Measurements from ENCODE around the gene CLEC12A.
"Not testable (repeated sequence)": the region's sequence is repeated elsewhere in the genome, so short reads cannot be mapped to it uniquely, and the experiment has no call there.

Gene CLEC12A

DNA sequence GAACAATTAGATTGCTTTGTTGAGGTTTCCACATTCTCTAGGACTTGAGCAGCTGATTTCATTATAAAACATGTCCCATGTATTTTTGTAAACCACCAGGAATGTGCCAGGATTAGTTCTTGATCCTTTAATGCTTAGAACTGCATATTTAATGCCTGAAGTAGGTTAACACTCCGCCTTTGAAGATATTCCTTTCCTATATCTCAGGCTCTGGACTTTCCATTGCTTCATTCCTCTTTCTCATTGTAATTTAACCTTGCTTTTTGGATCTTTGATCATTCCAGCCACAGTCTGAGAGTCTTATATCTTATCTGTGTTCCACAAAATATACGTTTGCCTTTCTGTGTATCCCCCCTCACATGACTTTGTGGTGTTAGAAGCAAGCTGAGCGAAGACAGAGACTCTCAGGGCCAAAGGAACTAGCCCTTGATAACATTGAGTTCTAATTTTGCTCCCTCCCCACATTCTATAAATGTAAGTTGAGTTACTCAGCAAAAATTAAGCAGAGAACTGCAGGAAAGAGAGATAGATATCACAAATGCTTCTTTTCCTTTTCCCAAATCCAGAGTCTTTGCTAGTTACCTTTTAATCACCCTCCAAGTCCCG, 30.1 kb downstream of the CLEC12A start:
- H3K36me3 Mint-ChIP-seq: no peaks in the 10 kb centered on the region
- no peaks in the 10 kb centered on the region for H3K4me1 Mint-ChIP-seq
- H3K27ac Mint-ChIP-seq: no peak overlapping the region
- H3K9me3 Mint-ChIP-seq: no peaks in the 10 kb centered on the region
- H3K4me3 Mint-ChIP-seq: no peak overlapping the region
- ATAC-seq (no peak), DNase-seq (ENCODE audit: low spot score in 2 of 2) (no peak)

DNA sequence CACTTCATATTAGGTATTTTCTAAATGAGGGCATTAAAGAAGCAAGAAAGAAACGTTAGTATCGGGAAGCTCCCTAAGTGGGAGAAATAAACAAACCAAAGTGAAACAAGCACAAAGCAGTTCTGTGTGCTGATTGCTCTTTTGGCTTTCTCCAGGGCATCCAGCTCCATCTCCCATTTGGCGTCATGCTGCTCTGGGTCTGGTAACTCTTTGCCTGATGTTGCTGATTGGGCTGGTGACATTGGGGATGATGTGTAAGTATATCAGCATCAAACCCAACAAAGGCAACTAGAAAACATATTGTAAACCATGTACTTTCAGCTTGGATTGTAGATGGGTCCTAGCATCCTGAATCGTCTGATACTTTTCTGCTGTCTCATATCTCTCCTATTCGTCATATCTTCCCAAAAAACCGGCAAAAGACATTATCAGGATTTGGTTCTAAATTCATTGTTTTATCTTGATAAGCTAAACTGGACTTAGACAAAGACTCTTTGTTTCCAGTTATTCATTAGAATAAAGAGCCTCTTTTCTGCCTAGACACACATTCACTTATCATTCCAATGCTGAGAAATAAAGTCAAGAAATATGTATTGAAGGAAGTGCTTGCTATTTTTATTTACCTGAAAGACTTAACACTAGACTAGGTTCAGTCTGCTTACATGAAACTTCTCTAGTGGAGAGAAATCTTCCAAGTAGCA, 41.6 kb downstream of the CLEC12A start:
- Mint-ChIP-seq H3K27ac (no peak overlapping the region), H3K36me3 (no peaks in the 10 kb centered on the region), H3K9me3 (no peaks in the 10 kb centered on the region), H3K4me3 (no peak overlapping the region), H3K4me1 (peaks cover 6% of the 10 kb centered on the region)
- no peak for DNase-seq (ENCODE audit: low spot score in 2 of 2)
- ATAC-seq: no peak

DNA sequence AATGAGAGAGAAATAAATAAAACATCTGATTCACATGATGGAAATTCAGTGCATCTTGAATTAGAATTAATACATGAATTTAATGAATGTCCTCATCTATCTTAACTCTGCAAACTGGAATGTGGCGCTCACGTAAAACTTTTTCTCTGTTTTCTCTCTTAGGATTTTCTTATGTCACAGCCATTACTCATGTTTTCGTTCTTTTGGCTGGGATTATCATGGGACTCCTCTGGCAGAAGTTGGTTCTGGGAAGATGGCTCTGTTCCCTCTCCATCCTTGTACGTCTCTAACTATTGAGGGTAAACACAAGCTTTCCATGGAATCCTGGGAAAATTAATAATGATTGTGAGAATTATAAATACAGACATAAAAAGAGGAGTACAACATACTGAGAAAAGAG, 44.2 kb downstream of the CLEC12A start:
- no peaks in the 10 kb centered on the region for H3K9me3 Mint-ChIP-seq
- ATAC-seq: no peak
- no peak overlapping the region for H3K27ac Mint-ChIP-seq
- no peaks in the 10 kb centered on the region for H3K4me1 Mint-ChIP-seq
- DNase-seq (ENCODE audit: low spot score in 2 of 2): no peak
- no peaks in the 10 kb centered on the region for H3K36me3 Mint-ChIP-seq
- no peak overlapping the region for H3K4me3 Mint-ChIP-seq

DNA sequence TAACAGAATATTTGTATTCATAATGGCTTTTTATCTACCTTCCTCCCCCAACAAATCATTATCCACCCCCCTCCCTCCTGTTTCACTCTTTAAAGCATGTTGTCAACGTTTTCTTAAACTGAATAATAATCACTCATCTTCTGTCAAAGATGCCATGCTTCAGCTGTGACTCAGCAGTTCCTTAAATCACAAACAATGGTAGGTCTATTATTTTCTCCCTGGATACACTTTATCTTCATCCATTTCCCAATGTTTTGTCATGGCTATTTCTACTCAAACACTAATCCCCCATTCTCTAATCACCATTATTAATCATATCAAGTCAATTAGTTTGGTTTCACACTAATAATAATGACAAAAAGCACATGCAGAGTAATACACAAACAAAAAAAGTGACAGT, 45.7 kb downstream of the CLEC12A start:
- H3K27ac Mint-ChIP-seq: no peak overlapping the region
- H3K4me1 Mint-ChIP-seq: no peaks in the 10 kb centered on the region
- H3K9me3 Mint-ChIP-seq: no peaks in the 10 kb centered on the region
- DNase-seq (ENCODE audit: low spot score in 2 of 2) (no peak), ATAC-seq (no peak)
- no peak overlapping the region for H3K4me3 Mint-ChIP-seq
- H3K36me3 Mint-ChIP-seq: no peaks in the 10 kb centered on the region

DNA sequence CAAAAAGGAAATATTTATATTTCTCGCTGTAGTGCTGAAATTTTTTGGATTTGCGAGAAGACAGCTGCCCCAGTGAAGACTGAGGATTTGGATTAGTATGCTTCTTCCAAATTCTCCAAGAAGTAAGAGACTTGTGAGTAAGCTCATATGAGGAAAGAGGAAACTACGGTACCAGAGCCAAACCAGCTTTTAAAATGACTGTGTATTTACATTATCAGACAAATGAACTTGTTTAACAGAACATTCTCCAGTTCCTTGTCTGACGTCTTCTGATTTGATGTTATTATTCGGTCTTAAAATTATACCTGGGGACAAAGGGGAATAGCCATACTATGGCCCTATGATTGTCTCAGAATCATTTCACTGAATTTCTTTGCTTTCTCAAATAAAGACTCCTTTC, 47.2 kb downstream of the CLEC12A start:
- Mint-ChIP-seq H3K4me1 (no peaks in the 10 kb centered on the region), H3K9me3 (no peaks in the 10 kb centered on the region), H3K4me3 (no peak overlapping the region), H3K36me3 (no peaks in the 10 kb centered on the region), H3K27ac (no peak overlapping the region)
- no peak for ATAC-seq
- no peak for DNase-seq (ENCODE audit: low spot score in 2 of 2)

DNA sequence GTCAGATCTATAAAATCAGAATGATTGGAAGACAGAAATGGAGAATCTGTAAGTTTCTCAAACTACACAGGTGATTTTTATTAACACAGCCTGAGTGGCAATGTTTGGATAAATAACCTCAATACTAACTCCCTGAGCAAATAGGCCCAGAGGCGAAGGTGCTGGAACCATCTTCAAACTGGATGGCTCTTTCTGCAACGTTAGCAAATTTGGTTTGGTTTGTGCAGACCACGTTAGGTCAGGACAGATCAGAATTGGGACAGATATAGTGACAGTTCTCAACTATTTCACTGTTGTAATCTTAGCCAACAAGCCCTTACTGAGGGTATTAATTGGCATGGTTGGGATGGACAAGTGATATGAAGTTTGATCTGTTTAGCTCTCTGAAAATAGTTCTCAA, 50.1 kb downstream of the CLEC12A start:
- DNase-seq (ENCODE audit: low spot score in 2 of 2) (no peak), ATAC-seq (no peak)
- no peak overlapping the region for H3K4me3 Mint-ChIP-seq
- H3K27ac Mint-ChIP-seq: no peak overlapping the region
- H3K9me3 Mint-ChIP-seq: no peaks in the 10 kb centered on the region
- no peaks in the 10 kb centered on the region for H3K36me3 Mint-ChIP-seq
- H3K4me1 Mint-ChIP-seq: no peaks in the 10 kb centered on the region

DNA sequence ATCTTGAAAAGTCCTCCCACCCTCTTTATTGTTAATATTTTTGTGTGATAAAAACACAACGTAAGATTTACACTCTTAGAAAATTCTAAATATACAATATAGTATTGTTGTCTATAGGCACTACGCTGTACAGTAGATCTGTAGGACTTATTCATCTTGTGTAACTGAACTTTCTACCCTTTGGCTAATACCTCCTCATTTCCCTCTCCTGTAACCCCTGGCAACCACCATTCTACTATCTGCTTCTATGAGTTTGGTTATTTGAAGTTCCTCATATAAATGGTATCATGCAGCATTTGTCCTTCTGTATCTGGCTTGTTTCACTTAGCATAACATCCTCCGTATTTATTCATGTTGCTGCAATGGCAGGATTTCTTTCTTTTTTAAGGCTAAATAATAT, 54.0 kb downstream of the CLEC12A start:
- DNase-seq (ENCODE audit: low spot score in 2 of 2) (no peak), ATAC-seq (no peak)
- Mint-ChIP-seq H3K27ac (no peak overlapping the region), H3K36me3 (no peaks in the 10 kb centered on the region), H3K4me1 (no peaks in the 10 kb centered on the region), H3K9me3 (no peaks in the 10 kb centered on the region), H3K4me3 (no peak overlapping the region)

DNA sequence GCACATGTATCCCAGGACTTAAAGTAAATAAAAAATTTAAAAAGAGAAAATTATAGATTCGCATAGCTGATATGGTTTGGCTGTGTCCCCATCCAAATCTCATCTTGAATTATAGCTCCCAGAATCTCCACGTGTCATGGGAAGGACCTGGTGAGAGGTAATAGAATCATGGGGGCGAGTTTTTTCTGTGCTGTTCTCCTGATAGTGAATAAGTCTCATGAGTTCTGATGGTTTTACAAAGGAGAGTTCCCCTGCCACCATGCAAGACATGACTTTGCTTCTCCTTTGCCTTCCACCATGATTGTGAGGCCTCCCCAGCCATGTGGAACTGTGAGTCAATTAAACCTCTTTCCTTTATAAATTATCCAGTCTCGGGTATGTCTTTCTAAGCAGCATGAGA, 55.5 kb downstream of the CLEC12A start:
- H3K27ac Mint-ChIP-seq; ATAC-seq; H3K9me3 Mint-ChIP-seq; H3K4me1 Mint-ChIP-seq; H3K36me3 Mint-ChIP-seq; DNase-seq (ENCODE audit: low spot score in 2 of 2); H3K4me3 Mint-ChIP-seq: not testable (repeated sequence)

DNA sequence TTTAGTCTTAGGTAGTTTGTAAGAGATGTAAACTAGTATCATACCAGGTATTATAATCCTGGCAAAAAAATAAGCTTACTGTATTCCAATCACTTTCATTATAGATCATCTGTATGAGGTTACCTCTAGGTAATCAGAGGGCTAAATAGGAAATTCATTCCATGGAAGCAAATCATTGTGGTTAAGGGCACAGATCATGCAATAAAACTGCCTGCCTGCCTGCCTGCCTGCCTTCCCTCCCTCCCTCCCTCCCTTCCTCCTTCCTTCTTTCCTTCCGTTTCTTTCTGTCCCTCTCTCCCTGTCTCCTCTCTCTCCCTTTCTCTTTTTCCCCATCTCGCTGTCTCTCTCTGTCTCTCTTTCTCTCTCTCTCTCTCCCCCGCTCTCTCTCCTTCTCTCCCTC, 56.1 kb downstream of the CLEC12A start:
- no peaks in the 10 kb centered on the region for H3K9me3 Mint-ChIP-seq
- ATAC-seq: no peak
- H3K27ac Mint-ChIP-seq: no peak overlapping the region
- H3K4me1 Mint-ChIP-seq: no peaks in the 10 kb centered on the region
- H3K36me3 Mint-ChIP-seq: no peaks in the 10 kb centered on the region
- no peak for DNase-seq (ENCODE audit: low spot score in 2 of 2)
- no peak overlapping the region for H3K4me3 Mint-ChIP-seq

DNA sequence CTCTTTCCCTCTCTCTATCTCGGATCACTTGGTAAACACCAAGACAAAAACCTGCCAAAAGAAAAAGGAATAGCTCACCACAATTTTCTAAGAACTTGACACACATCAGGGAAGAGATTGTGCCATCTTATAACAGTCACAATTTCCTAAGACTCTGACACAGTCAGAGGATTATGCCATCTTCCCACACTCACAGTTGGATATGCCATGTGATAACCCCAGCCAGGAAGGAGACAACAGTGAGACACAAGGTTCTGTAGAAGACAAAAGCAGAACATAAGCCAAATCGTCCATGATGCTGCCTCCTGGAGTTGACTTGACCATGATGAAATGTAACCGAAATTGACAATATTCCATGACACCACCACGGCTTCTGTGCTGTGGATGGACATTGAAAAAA, 56.5 kb downstream of the CLEC12A start:
- DNase-seq (ENCODE audit: low spot score in 2 of 2) (no peak), ATAC-seq (no peak)
- Mint-ChIP-seq H3K9me3 (no peaks in the 10 kb centered on the region), H3K4me3 (no peak overlapping the region), H3K27ac (no peak overlapping the region), H3K36me3 (no peaks in the 10 kb centered on the region), H3K4me1 (no peaks in the 10 kb centered on the region)

DNA sequence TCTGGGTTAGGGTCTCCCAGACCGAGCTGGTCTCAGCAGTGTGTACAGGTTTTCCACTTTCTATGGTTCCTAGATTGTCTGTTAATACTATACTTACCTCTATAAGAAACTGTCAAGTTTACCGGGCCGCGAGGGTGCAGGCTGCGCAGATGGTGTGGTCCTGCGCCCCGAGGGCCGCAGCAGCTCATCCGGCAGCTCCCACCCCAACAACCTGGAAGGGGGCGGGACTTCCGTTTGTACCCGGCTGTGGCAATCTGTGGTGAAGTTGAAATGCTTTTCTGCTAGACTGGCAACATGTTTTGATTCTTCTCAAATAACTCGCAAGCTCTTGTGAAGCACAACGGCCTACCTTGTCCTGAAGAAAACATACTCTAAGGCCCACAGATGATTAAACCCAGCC, 59.2 kb downstream of the CLEC12A start, which contains the start of gene CLEC9A:
TSS of gene CLEC9A (plus strand) at position 237 of the 400 bp plus-strand sequence. CDS start 22,006 bp downstream, outside the sequence.
- Mint-ChIP-seq H3K9me3 (no peaks in the 10 kb centered on the region), H3K4me1 (no peaks in the 10 kb centered on the region), H3K36me3 (no peaks in the 10 kb centered on the region), H3K4me3 (no peak within 1 kb of the TSS), H3K27ac (no peak within 1 kb of the TSS)
- ATAC-seq: no peak
- no peak for DNase-seq (ENCODE audit: low spot score in 2 of 2)

DNA sequence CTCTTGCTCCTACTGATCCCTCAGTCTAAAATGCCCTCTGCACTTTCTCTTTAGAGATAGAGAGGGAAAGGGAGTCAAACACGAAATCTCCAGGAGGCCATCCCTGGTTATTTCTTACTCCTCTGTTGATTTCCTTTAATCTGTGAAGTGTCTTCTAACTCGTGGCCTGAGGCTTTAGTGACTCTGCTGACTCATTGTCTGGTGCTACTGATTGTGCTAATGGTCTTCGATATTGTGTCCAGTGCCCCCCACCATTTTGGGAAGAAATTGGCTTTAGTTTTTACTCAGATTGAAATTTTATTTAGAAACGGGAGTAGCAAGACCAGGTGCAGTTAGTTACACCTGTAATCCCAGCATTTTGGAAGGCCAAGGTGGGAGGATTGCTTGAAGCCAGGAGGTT, 60.1 kb downstream of the CLEC12A start:
- Mint-ChIP-seq H3K27ac (no peak overlapping the region), H3K9me3 (no peaks in the 10 kb centered on the region), H3K4me3 (no peak overlapping the region), H3K4me1 (no peaks in the 10 kb centered on the region), H3K36me3 (no peaks in the 10 kb centered on the region)
- ATAC-seq (no peak), DNase-seq (ENCODE audit: low spot score in 2 of 2) (no peak)

DNA sequence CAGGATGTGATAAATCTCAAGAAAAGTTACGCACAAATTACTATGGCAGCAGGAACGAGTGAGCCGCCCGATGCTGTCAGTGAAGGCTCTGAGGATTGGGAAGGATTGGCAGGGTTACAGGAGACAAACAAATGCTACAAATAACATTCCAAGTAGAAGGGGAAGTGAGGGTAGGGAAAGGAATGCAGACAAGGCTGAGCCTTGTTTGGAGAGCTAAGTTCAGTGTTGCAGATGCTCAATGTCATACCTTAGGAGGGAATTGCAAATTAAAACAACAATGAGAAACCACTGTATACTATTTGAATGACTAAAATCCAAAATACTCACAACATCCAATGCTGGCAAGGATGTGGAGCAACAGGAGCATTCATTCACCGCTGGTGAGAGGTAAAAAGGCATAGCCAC, 60.6 kb downstream of the CLEC12A start:
- no peaks in the 10 kb centered on the region for H3K4me1 Mint-ChIP-seq
- no peak overlapping the region for H3K4me3 Mint-ChIP-seq
- DNase-seq (ENCODE audit: low spot score in 2 of 2): no peak
- H3K9me3 Mint-ChIP-seq: no peaks in the 10 kb centered on the region
- ATAC-seq: no peak
- no peak overlapping the region for H3K27ac Mint-ChIP-seq
- no peaks in the 10 kb centered on the region for H3K36me3 Mint-ChIP-seq

DNA sequence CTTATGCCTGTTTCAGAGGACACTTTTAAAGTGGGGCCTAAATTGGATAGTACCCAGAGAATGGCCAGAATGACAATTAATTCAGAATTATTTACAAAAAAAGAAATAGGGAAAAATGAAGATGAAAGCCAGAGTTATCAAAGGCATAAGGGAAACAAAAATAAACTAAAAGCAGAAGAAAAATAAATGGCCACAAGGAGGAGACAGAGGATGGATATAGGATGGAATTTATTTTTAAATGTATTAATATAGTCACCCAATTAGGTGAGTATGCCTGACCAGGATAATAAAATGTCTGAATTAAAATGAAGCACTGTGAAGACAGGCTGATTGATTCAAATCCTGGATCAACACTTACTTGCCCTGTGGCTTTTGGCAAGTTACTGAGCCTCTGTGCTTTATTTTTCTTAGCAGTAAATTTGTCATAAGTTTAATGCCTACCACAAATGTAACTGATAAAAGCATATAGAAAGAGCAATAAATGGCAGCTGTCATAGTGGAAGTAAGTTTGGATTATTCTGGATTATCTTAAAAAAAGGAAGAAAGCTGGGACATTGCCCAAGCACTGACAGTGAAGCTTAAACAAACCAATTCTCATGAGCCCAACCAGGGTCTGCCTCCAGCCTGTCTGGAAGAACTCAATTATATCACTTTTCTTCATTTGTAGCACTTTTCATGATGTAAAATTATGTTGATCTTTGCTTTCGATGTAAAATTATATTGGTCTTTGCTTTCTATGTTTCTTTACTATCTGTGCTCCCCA, 62.8 kb downstream of the CLEC12A start:
- ATAC-seq (no peak), DNase-seq (ENCODE audit: low spot score in 2 of 2) (no peak)
- no peaks in the 10 kb centered on the region for H3K9me3 Mint-ChIP-seq
- no peak overlapping the region for H3K27ac Mint-ChIP-seq
- H3K36me3 Mint-ChIP-seq: no peaks in the 10 kb centered on the region
- H3K4me1 Mint-ChIP-seq: no peaks in the 10 kb centered on the region
- H3K4me3 Mint-ChIP-seq: no peak overlapping the region

Data from stimulated activated effector memory CD8-positive, alpha-beta T cell treated with anti-CD3 and anti-CD28 coated beads, Interleukin-12 subunit alpha, Interleukin-12 subunit beta, amount 100 ng/mL, for 72 hours (primary cell).